ENCODE results near the gene IL37. TPM values are rescaled to one million over a fixed set of nuclear protein-coding genes. Genes with fewer than 3 reads are reported as not detected.

The IL37 gene
- total and polyA plus RNA-seq, 8 donors = 0.55 TPM; not detected in 7

GRCh38 chr2:112921982-112922381 is 11.0 kb downstream of the IL37 start:
- DNase-seq = no peak
- no peak overlapping the region for H3K4me3 ChIP-seq
- no peaks in the 10 kb centered on the region for H3K36me3 ChIP-seq
- WGBS, 5 donors = 61 to 83% (median 71%) methylated on average over 1 of the region's 1 CpG
- intact Hi-C loops (cut with DNase I; ENCODE audit: low total_unique reads) = no loop called here
- H3K9me3 ChIP-seq = peaks cover 0 to 3% (median 0%) of the 10 kb centered on the region in 4 donors
- no peak overlapping the region for H3K27ac ChIP-seq
- TF ChIP-seq CTCF (IDR thresholded peaks at IDR 0.05) (no peak), EP300 (IDR thresholded peaks at IDR 0.05) (no peak), POLR2AphosphoS5 (IDR thresholded peaks at IDR 0.05) (no peak), POLR2A (IDR thresholded peaks at IDR 0.05) (no peak)
- peaks cover 0 to 5% (median 2%) of the 10 kb centered on the region in 4 donors for H3K4me1 ChIP-seq
- no peaks in the 10 kb centered on the region for H3K27me3 ChIP-seq

GRCh38 chr2:112923237-112923966 is 12.4 kb downstream of the IL37 start:
- Histone ChIP-seq H3K4me1 (peaks cover 0 to 5% (median 2%) of the 10 kb centered on the region in 4 donors), H3K27ac (no peak overlapping the region), H3K4me3 (no peak overlapping the region), H3K9me3 (peaks cover 0 to 3% (median 0%) of the 10 kb centered on the region in 4 donors), H3K27me3 (no peaks in the 10 kb centered on the region), H3K36me3 (no peaks in the 10 kb centered on the region)
- intact Hi-C loops (cut with DNase I; ENCODE audit: low total_unique reads) = no loop called here
- WGBS, 5 donors = 62 to 88% (median 85%) methylated on average over 3 of the region's 3 CpGs
- DNase-seq = no peak
- no peak for TF ChIP-seq POLR2A (IDR thresholded peaks at IDR 0.05)
- no peak for TF ChIP-seq EP300 (IDR thresholded peaks at IDR 0.05)
- no peak for TF ChIP-seq CTCF (IDR thresholded peaks at IDR 0.05)
- no peak for TF ChIP-seq POLR2AphosphoS5 (IDR thresholded peaks at IDR 0.05)

- Histone ChIP-seq H3K27me3 (no peaks in the 10 kb centered on the region), H3K4me3 (no peak overlapping the region), H3K36me3 (no peaks in the 10 kb centered on the region), H3K27ac (no peak overlapping the region), H3K9me3 (peaks cover 0 to 3% (median 0%) of the 10 kb centered on the region in 4 donors), H3K4me1 (peaks cover 0 to 5% (median 2%) of the 10 kb centered on the region in 4 donors)
- intact Hi-C loops (cut with DNase I; ENCODE audit: low total_unique reads) = no loop called here
- DNase-seq = no peak
- TF ChIP-seq POLR2AphosphoS5 (IDR thresholded peaks at IDR 0.05) (no peak), EP300 (IDR thresholded peaks at IDR 0.05) (no peak), CTCF (IDR thresholded peaks at IDR 0.05) (no peak), POLR2A (IDR thresholded peaks at IDR 0.05) (no peak)
- WGBS, 5 donors = 82 to 96% (median 87%) methylated on average over 5 of the region's 5 CpGs
Observed at GRCh38 chr2:112923967-112924338, 13.0 kb downstream of the IL37 start.

GRCh38 chr2:112924360-112924759 is 13.4 kb downstream of the IL37 start:
- H3K36me3 ChIP-seq = no peaks in the 10 kb centered on the region
- peaks cover 0 to 3% (median 0%) of the 10 kb centered on the region in 4 donors for H3K9me3 ChIP-seq
- DNase-seq = peak in 1 of 2 donors; percentile 21
- intact Hi-C loops (cut with DNase I; ENCODE audit: low total_unique reads) = no loop called here
- no peak overlapping the region for H3K27ac ChIP-seq
- 17 to 26% (median 20%) methylated on average over 2 of the region's 2 CpGs for WGBS, 5 donors
- no peaks in the 10 kb centered on the region for H3K27me3 ChIP-seq
- no peak overlapping the region for H3K4me3 ChIP-seq
- no peak for TF ChIP-seq CTCF (IDR thresholded peaks at IDR 0.05)
- TF ChIP-seq POLR2A (IDR thresholded peaks at IDR 0.05) = no peak
- no peak for TF ChIP-seq EP300 (IDR thresholded peaks at IDR 0.05)
- no peak for TF ChIP-seq POLR2AphosphoS5 (IDR thresholded peaks at IDR 0.05)
- H3K4me1 ChIP-seq = peaks cover 0 to 5% (median 2%) of the 10 kb centered on the region in 4 donors
